Ovary (tissue), 9 donors: ENCODE data around the gene ARFIP2. TPM values are rescaled to one million over a fixed set of nuclear protein-coding genes. Genes with fewer than 3 reads are reported as not detected.

Experiments
- DNase-seq, 5 donors: peaks; one replicate each; pipeline ENCODE4 v3.0.0-alpha.2; 2019 to 2020
- H3K27ac ChIP-seq, 2 donors: fragments of 200-600 bp; one replicate each; pipeline versions ENCODE4 v1.5.1 to v1.8.0; 2019 to 2022
- H3K27me3 ChIP-seq: fragments of 200-600 bp; one replicate; pipeline ENCODE4 v1.8.0; 2022
- H3K36me3 ChIP-seq: fragments of 200-600 bp; sonication (generic); one replicate; pipeline ENCODE4 v1.5.1; 2019
- H3K4me1 ChIP-seq: one replicate; pipeline ENCODE4 v1.8.1; 2013; ENCODE audit warnings: mild to moderate bottlenecking, moderate library complexity; ENCODE audit not compliant: insufficient read depth
- H3K4me3 ChIP-seq: fragments of 200-600 bp; sonication (generic); one replicate; pipeline ENCODE4 v1.5.1; 2017
- H3K9me3 ChIP-seq, 2 donors: fragments of 200-600 bp in 1 of 2; sonication (generic) in 1 of 2; one replicate each; pipeline versions ENCODE4 v1.5.1 to v1.8.1; 2013 to 2019; ENCODE audit warnings: mild to moderate bottlenecking in 1 of 2, moderate library complexity in 1 of 2
- EP300 ChIP-seq: sonication (generic); formaldehyde crosslinking; IDR thresholded peaks from one replicate; pipeline ENCODE4 v1.6.1; 2017; ENCODE audit warnings: antibody characterized with exemption
- POLR2A ChIP-seq: fragments of 450-650 bp; IDR thresholded peaks from one replicate; pipeline ENCODE4 v1.6.1; 2017; ENCODE audit warnings: antibody characterized with exemption, mild to moderate bottlenecking, moderate library complexity
- WGBS, 3 donors: extraction: QIAGEN DNeasy Blood & Tissue Kit in 1 of 3; methylation state at CpG; one replicate each; pipeline versions ENCODE4 v1.1.5 to v1.1.7; 2013 to 2017; 5-methylcytosine and 5-hydroxymethylcytosine counted together
- intact Hi-C, 4 donors: fragments of 100-400 bp; cut with DNase I; formaldehyde crosslinking; loops; one replicate each; pipeline versions ENCODE4 v1.11.0 to v1.15.1; 2022 to 2023
- polyA plus RNA-seq, 2 donors: library from polyadenylated mRNA; stranded (reverse); fragments of 200-250 nt in 1 of 2; fragments of 350-450 nt in 1 of 2; fragmentation: Illumina TruSeq in 1 of 2; extraction: RNeasy Lipid Tissue Mini Kit (QIAGEN cat#74804) in 1 of 2; gene quantifications; one replicate each; pipeline ENCODE4 v1.2.3, GENCODE V29; 2013 to 2014
- total RNA-seq, 7 donors: library from RNA; depleted of rRNA in 2 of 7; stranded (reverse); fragments of >200 nt in 2 of 7; fragmentation: NEBNext Ultra II Directional in 3 of 7; extraction: Animal tissue kit (Norgen Biotek cat#: 25700) in 3 of 7; gene quantifications; one replicate each; pipeline versions ENCODE4 v1.1.0 to v1.2.4, GENCODE V29; 2016 to 2023
- TF ChIP-seq, protein P1 (sequence below), 3 donors: fragments of 450-650 bp in 2 of 3; fragments of 200-600 bp in 1 of 3; IDR thresholded peaks; one replicate each; pipeline versions ENCODE4 v1.5.1 to v1.8.0; 2016 to 2022; ENCODE audit warnings: antibody characterized with exemption in 3 of 3, mild to moderate bottlenecking in 1 of 3
- donor health status: DM: no; HTN: no; CAD: no; lungs with moderate emphysema.
- donor health status: DM: no; HTN: no; CAD: no.
- donor health status: Bipolar disorder and iron deficiency.
- donor health status: DM: yes; HTN: yes; CAD: no.
- donor health status: DM: no; HTN: no; CAD: no.
- donor health status: DM: yes; HTN: yes; CAD: no.

The ARFIP2 gene
- total and polyA plus RNA-seq, 9 donors, result 35.8 to 70.4 (median 48.2) TPM

GRCh38 chr11:6505577-6506240 lies 24.6 kb upstream of the ARFIP2 start:
- Histone ChIP-seq H3K36me3 (no peaks in the 10 kb centered on the region), H3K4me1 (no peaks in the 10 kb centered on the region), H3K4me3 (no peak overlapping the region), H3K27ac (no peak overlapping the region), H3K27me3 (no peaks in the 10 kb centered on the region), H3K9me3 (no peaks in the 10 kb centered on the region)
- no peak for DNase-seq
- no peak for TF ChIP-seq POLR2A
- TF ChIP-seq, protein P1, sequence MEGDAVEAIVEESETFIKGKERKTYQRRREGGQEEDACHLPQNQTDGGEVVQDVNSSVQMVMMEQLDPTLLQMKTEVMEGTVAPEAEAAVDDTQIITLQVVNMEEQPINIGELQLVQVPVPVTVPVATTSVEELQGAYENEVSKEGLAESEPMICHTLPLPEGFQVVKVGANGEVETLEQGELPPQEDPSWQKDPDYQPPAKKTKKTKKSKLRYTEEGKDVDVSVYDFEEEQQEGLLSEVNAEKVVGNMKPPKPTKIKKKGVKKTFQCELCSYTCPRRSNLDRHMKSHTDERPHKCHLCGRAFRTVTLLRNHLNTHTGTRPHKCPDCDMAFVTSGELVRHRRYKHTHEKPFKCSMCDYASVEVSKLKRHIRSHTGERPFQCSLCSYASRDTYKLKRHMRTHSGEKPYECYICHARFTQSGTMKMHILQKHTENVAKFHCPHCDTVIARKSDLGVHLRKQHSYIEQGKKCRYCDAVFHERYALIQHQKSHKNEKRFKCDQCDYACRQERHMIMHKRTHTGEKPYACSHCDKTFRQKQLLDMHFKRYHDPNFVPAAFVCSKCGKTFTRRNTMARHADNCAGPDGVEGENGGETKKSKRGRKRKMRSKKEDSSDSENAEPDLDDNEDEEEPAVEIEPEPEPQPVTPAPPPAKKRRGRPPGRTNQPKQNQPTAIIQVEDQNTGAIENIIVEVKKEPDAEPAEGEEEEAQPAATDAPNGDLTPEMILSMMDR (IDR thresholded peaks at IDR 0.05), result peak in 2 of 3 donors; percentile 23 to 47
- TF ChIP-seq EP300, result no peak
- intact Hi-C loops, result loop anchor here in 2 of 4 donors (5.0 to 10.0 kb wide), 2 partner anchors 128 to 131 kb away; no protein-coding TSS in a partner anchor
- WGBS, 3 donors, result 55 to 63% (median 58%) methylated on average over 2 of the region's 2 CpGs

DNA sequence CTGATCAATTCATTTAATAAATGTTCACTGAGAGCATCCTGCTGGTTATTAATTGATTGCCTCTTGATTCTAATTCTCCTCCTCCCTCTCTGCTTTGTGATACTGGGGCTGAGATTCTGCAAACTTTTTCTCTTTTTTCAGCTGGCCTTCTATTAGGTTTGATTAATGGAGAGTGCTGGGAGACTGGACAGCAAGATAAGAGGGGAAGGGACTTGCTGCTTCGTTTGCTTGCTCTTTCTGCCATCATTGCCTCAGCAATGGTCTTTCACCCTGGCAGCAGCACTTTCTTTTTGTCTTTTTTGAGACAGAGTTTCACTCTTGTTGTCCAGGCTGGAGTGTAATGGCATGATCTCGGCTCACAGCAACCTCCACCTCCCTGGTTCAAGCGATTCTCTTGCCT lies 23.0 kb upstream of the ARFIP2 start:
- no peak for TF ChIP-seq POLR2A
- TF ChIP-seq, protein P1 (IDR thresholded peaks at IDR 0.05), result no peak
- no peak for TF ChIP-seq EP300
- Histone ChIP-seq H3K27ac (no peak overlapping the region), H3K4me1 (no peaks in the 10 kb centered on the region), H3K9me3 (no peaks in the 10 kb centered on the region), H3K36me3 (no peaks in the 10 kb centered on the region), H3K4me3 (no peak overlapping the region), H3K27me3 (no peaks in the 10 kb centered on the region)
- 75 to 82% (median 79%) methylated on average over 3 of the region's 3 CpGs for WGBS, 3 donors
- DNase-seq, result no peak
- intact Hi-C loops, result loop anchor here in 1 of 4 donors (10.0 kb wide), 1 partner anchor 129 kb away; no protein-coding TSS in a partner anchor

DNA sequence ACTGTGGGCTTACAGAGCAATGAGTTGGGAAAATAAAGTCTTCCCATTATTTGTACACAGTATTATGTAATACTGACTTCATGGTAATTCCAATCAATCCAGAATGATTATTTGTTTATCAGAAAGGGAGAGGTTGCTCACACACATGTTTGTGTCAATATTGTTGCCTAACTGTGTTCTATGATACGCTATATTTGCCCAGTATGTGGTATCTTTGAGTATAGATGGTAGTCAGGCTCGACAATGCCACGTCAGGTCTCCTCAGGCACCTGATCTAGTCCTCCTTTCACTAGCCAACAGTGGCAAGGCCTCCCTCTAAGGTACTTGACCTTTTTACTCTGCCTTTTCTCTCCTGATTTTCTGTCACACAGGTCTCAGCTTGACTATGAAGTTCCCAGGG lies 21.3 kb upstream of the ARFIP2 start:
- peaks cover under 1% of the 10 kb centered on the region for H3K4me1 ChIP-seq
- no peak for DNase-seq
- TF ChIP-seq POLR2A (no peak), EP300 (no peak)
- TF ChIP-seq, protein P1 (IDR thresholded peaks at IDR 0.05), result no peak
- no peaks in the 10 kb centered on the region for H3K9me3 ChIP-seq
- no peak overlapping the region for H3K27ac ChIP-seq
- H3K36me3 ChIP-seq, result no peaks in the 10 kb centered on the region
- intact Hi-C loops, result loop anchor here in 1 of 4 donors (10.0 kb wide), 1 partner anchor 128 kb away; no protein-coding TSS in a partner anchor
- 88 to 95% (median 94%) methylated on average over 3 of the region's 3 CpGs for WGBS, 3 donors
- no peak overlapping the region for H3K4me3 ChIP-seq
- H3K27me3 ChIP-seq, result no peaks in the 10 kb centered on the region

- Histone ChIP-seq H3K27me3 (no peaks in the 10 kb centered on the region), H3K27ac (no peak overlapping the region), H3K36me3 (no peaks in the 10 kb centered on the region), H3K4me3 (no peak overlapping the region), H3K4me1 (peaks cover 7% of the 10 kb centered on the region), H3K9me3 (no peaks in the 10 kb centered on the region)
- 97 to 99% (median 97%) methylated on average over 5 of the region's 5 CpGs for WGBS, 3 donors
- intact Hi-C loops, result no loop called here
- no peak for TF ChIP-seq POLR2A
- no peak for DNase-seq
These were observed 17.4 kb upstream of the ARFIP2 start for GRCh38 chr11:6498544-6498943.

DNA sequence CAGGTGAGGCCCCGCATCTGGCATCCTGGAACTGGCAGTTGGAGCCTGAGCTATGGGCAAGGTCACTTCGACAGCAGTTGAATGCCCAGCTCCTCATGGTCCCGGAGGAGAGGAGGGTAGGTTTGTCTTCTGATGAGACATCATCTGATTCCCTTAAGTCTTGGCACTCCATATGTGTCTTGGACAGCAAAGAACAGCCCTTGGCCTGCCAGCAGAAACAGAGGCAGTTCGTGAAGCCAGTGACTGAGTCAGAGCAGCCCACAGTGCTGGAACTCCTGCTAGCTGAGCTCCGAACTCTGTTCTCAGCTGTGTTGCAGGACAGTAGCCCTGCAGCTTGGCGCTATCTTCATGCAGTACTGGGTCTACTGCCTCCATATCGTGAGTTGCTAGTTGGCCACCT lies 17.0 kb upstream of the ARFIP2 start:
- no peak for DNase-seq
- TF ChIP-seq EP300, result no peak
- TF ChIP-seq, protein P1 (IDR thresholded peaks at IDR 0.05), result no peak
- no peak for TF ChIP-seq POLR2A
- H3K27ac ChIP-seq, result no peak overlapping the region
- no peaks in the 10 kb centered on the region for H3K9me3 ChIP-seq
- 56 to 68% (median 66%) methylated on average over 7 of the region's 7 CpGs for WGBS, 3 donors
- H3K4me1 ChIP-seq, result peaks cover 7% of the 10 kb centered on the region
- no peaks in the 10 kb centered on the region for H3K36me3 ChIP-seq
- intact Hi-C loops, result no loop called here
- H3K27me3 ChIP-seq, result no peaks in the 10 kb centered on the region
- no peak overlapping the region for H3K4me3 ChIP-seq
